GM18502 (cell line): ENCODE measurements around the gene SPNS2.
A peak's percentile ranks its signal among the peaks of the same experiment; 100 is the strongest.

ENCODE experiments used
- ATAC-seq: cut with Tn5 transposase; IDR thresholded peaks from one replicate; pipeline ENCODE4 v1.9.1; 2021; ENCODE audit warnings: mild to moderate bottlenecking; ENCODE audit not compliant: unreplicated experiment, poor library complexity

Gene SPNS2

GRCh38 chr17:4545217-4545951 is 46.7 kb downstream of the SPNS2 start:
- no peak for ATAC-seq

GRCh38 chr17:4547118-4547906 is 48.6 kb downstream of the SPNS2 start:
- no peak for ATAC-seq

- no peak for ATAC-seq
These were observed 49.4 kb downstream of the SPNS2 start for GRCh38 chr17:4548061-4548461.

- ATAC-seq, result no peak
These were observed 50.2 kb downstream of the SPNS2 start for GRCh38 chr17:4548721-4549531.

GRCh38 chr17:4549781-4550533 is 51.3 kb downstream of the SPNS2 start:
- no peak for ATAC-seq

- no peak for ATAC-seq
These were observed 51.9 kb downstream of the SPNS2 start for GRCh38 chr17:4550534-4551039.

- ATAC-seq, result no peak
These were observed 52.5 kb downstream of the SPNS2 start for GRCh38 chr17:4551141-4551540.

- ATAC-seq, result no peak
These were observed 53.3 kb downstream of the SPNS2 start for GRCh38 chr17:4551796-4552525.

GRCh38 chr17:4553669-4554068 is 55.0 kb downstream of the SPNS2 start:
- no peak for ATAC-seq

- no peak for ATAC-seq
These were observed 55.8 kb downstream of the SPNS2 start for GRCh38 chr17:4554441-4554996.

- ATAC-seq, result peak; percentile 83
These were observed 56.5 kb downstream of the SPNS2 start, which contains the start of gene MYBBP1A for GRCh38 chr17:4554997-4555799. MYBBP1A (minus strand) TSS chr17:4555384; CDS start chr17:4555324, 60 bp downstream.

GRCh38 chr17:4555873-4556759 is 57.4 kb downstream of the SPNS2 start:
- ATAC-seq, result peak; percentile 3

- ATAC-seq, result no peak
These were observed 58.3 kb downstream of the SPNS2 start for GRCh38 chr17:4556996-4557395.

- no peak for ATAC-seq
These were observed 59.1 kb downstream of the SPNS2 start for GRCh38 chr17:4557626-4558346.

- ATAC-seq, result no peak
These were observed 59.8 kb downstream of the SPNS2 start for GRCh38 chr17:4558347-4558971.
